NT2/D1 (cell line): ENCODE data around the gene RXFP2.

Source experiments
- DNase-seq: peaks from one replicate; pipeline ENCODE4 v3.0.0-alpha.2; 2011; ENCODE audit warnings: low read depth, low spot score
- H3K27me3 ChIP-seq: 2 replicates; pipeline ENCODE4 v1.6.0; 2011; ENCODE audit warnings: mild to moderate bottlenecking; ENCODE audit not compliant: insufficient read length, insufficient read depth
- H3K36me3 ChIP-seq: 2 replicates; pipeline ENCODE4 v1.6.1; 2011; ENCODE audit warnings: mild to moderate bottlenecking, low read length, mixed read lengths; ENCODE audit not compliant: insufficient read depth, insufficient read length
- H3K4me1 ChIP-seq: 2 replicates; pipeline ENCODE4 v1.5.1; 2011; ENCODE audit not compliant: insufficient read depth, insufficient read length
- H3K4me3 ChIP-seq: 2 replicates; pipeline ENCODE4 v1.5.1; 2011; ENCODE audit warnings: low read depth; ENCODE audit not compliant: insufficient read length
- H3K9ac ChIP-seq: 2 replicates; pipeline ENCODE4 v1.6.0; 2011; ENCODE audit warnings: low read depth; ENCODE audit not compliant: insufficient read length
- H3K9me3 ChIP-seq: 2 replicates; pipeline ENCODE4 v1.5.1; 2011; ENCODE audit warnings: mild to moderate bottlenecking, low read length; ENCODE audit not compliant: insufficient read depth
- SUZ12 ChIP-seq: IDR thresholded peaks from 2 replicates; pipeline ENCODE4 v1.6.1; 2011; ENCODE audit not compliant: insufficient read length, insufficient read depth; ENCODE audit errors: extremely low read depth
- YY1 ChIP-seq: IDR thresholded peaks from 2 replicates; pipeline ENCODE4 v1.6.1; 2011; ENCODE audit not compliant: insufficient read length, insufficient read depth
- ZNF274 ChIP-seq: IDR thresholded peaks from 2 replicates; pipeline ENCODE4 v1.6.1; 2011; ENCODE audit warnings: mild to moderate bottlenecking, low read depth, low read length

The RXFP2 gene

GRCh38 chr13:31803311-31803710 lies 64.0 kb downstream of the RXFP2 start:
- TF ChIP-seq SUZ12, result no peak
- H3K4me1 ChIP-seq, result no peaks in the 10 kb centered on the region
- no peaks in the 10 kb centered on the region for H3K9me3 ChIP-seq
- DNase-seq, result no peak
- H3K36me3 ChIP-seq, result no peaks in the 10 kb centered on the region
- H3K27me3 ChIP-seq, result no peaks in the 10 kb centered on the region
- no peak overlapping the region for H3K4me3 ChIP-seq
- H3K9ac ChIP-seq, result no peak overlapping the region

- TF ChIP-seq YY1 (no peak), SUZ12 (no peak), ZNF274 (no peak)
- Histone ChIP-seq H3K9ac (no peak overlapping the region), H3K36me3 (no peaks in the 10 kb centered on the region), H3K9me3 (peaks cover 8% of the 10 kb centered on the region; the same call in 1 of the 2 replicates), H3K4me1 (no peaks in the 10 kb centered on the region), H3K27me3 (no peaks in the 10 kb centered on the region), H3K4me3 (no peak overlapping the region)
- DNase-seq, result no peak
These were observed 66.5 kb downstream of the RXFP2 start for GRCh38 chr13:31805841-31806240.

GRCh38 chr13:31807090-31807541 lies 67.8 kb downstream of the RXFP2 start:
- Histone ChIP-seq H3K9ac (no peak overlapping the region), H3K4me1 (no peaks in the 10 kb centered on the region), H3K36me3 (no peaks in the 10 kb centered on the region), H3K9me3 (peaks cover 12% of the 10 kb centered on the region; the same call in 1 of the 2 replicates), H3K27me3 (no peaks in the 10 kb centered on the region), H3K4me3 (no peak overlapping the region)
- no peak for DNase-seq
- TF ChIP-seq ZNF274 (no peak), YY1 (no peak), SUZ12 (no peak)

GRCh38 chr13:31814536-31814935 lies 75.2 kb downstream of the RXFP2 start:
- TF ChIP-seq YY1, result no peak
- DNase-seq, result no peak

GRCh38 chr13:31815361-31816144 lies 76.2 kb downstream of the RXFP2 start:
- Histone ChIP-seq H3K27me3 (no peaks in the 10 kb centered on the region), H3K9ac (no peak overlapping the region), H3K9me3 (peaks cover 18% of the 10 kb centered on the region), H3K4me1 (no peaks in the 10 kb centered on the region), H3K4me3 (no peak overlapping the region), H3K36me3 (no peaks in the 10 kb centered on the region)
- DNase-seq, result no peak
- TF ChIP-seq ZNF274, result no peak
- no peak for TF ChIP-seq YY1
- TF ChIP-seq SUZ12, result no peak

More at GRCh38 chr13:31814536-31814935, 75.2 kb downstream of the RXFP2 start:
- Histone ChIP-seq H3K4me1 (no peaks in the 10 kb centered on the region), H3K27me3 (no peaks in the 10 kb centered on the region), H3K9ac (no peak overlapping the region), H3K9me3 (peaks cover 23% of the 10 kb centered on the region), H3K36me3 (no peaks in the 10 kb centered on the region), H3K4me3 (no peak overlapping the region)

GRCh38 chr13:31818236-31818635 lies 78.9 kb downstream of the RXFP2 start:
- no peak for DNase-seq
- Histone ChIP-seq H3K9me3 (peaks cover 11% of the 10 kb centered on the region; the same call in 1 of the 2 replicates), H3K36me3 (no peaks in the 10 kb centered on the region), H3K27me3 (no peaks in the 10 kb centered on the region), H3K9ac (no peak overlapping the region), H3K4me3 (no peak overlapping the region), H3K4me1 (no peaks in the 10 kb centered on the region)
- no peak for TF ChIP-seq ZNF274
- no peak for TF ChIP-seq YY1
- no peak for TF ChIP-seq SUZ12

GRCh38 chr13:31824705-31825517 lies 85.6 kb downstream of the RXFP2 start:
- H3K4me1 ChIP-seq, result no peaks in the 10 kb centered on the region
- H3K4me3 ChIP-seq, result no peak overlapping the region
- H3K36me3 ChIP-seq, result no peaks in the 10 kb centered on the region
- no peak for DNase-seq
- H3K27me3 ChIP-seq, result no peaks in the 10 kb centered on the region
- no peak overlapping the region for H3K9ac ChIP-seq
- TF ChIP-seq YY1 (no peak), ZNF274 (no peak), SUZ12 (no peak)
- H3K9me3 ChIP-seq, result no peaks in the 10 kb centered on the region
